Adipose tissue (tissue), 3 donors: ENCODE data around the gene CCNE1. TPM values are rescaled to one million over a fixed set of nuclear protein-coding genes. Genes with fewer than 3 reads are reported as not detected.
"Not testable (repeated sequence)": the region's sequence is repeated elsewhere in the genome, so short reads cannot be mapped to it uniquely, and the experiment has no call there.

Experiments
- H3K27ac ChIP-seq: one replicate; pipeline ENCODE4 v1.5.1; 2013; ENCODE audit warnings: low read depth, low read length
- WGBS, 3 donors: extraction: QIAGEN DNeasy Blood & Tissue Kit; methylation state at CpG; one replicate each; pipeline ENCODE4 v1.1.7; 2013; 5-methylcytosine and 5-hydroxymethylcytosine counted together
- polyA plus RNA-seq, 3 donors: library from polyadenylated mRNA; stranded (reverse); fragments of 200-250 nt; gene quantifications; one replicate each; pipeline ENCODE4 v1.2.3, GENCODE V29; 2013
- donor health status: healthy with polysubstance abuse.
- donor health status: Bipolar disorder and iron deficiency.
- donor health status: healthy.

The CCNE1 gene
- polyA plus RNA-seq, 3 donors: 0.54 to 3.6 (median 1.0) TPM

- no peak overlapping the region for H3K27ac ChIP-seq
- WGBS, 3 donors: 77 to 88% (median 77%) methylated on average over 1 of the region's 1 CpG
These were observed 27.1 kb upstream of the CCNE1 start for GRCh38 chr19:29784598-29785223.

- H3K27ac ChIP-seq: no peak overlapping the region
- WGBS, 3 donors: 87 to 90% (median 87%) methylated on average over 5 of the region's 5 CpGs
These were observed 26.4 kb upstream of the CCNE1 start for GRCh38 chr19:29785360-29785759.

GRCh38 chr19:29785955-29786589 is 25.7 kb upstream of the CCNE1 start:
- WGBS, 3 donors: 60 to 76% (median 67%) methylated on average over 5 of the region's 5 CpGs
- no peak overlapping the region for H3K27ac ChIP-seq

GRCh38 chr19:29787281-29787680 is 24.5 kb upstream of the CCNE1 start:
- WGBS, 3 donors: 75 to 78% (median 76%) methylated on average over 4 of the region's 4 CpGs
- H3K27ac ChIP-seq: no peak overlapping the region

DNA sequence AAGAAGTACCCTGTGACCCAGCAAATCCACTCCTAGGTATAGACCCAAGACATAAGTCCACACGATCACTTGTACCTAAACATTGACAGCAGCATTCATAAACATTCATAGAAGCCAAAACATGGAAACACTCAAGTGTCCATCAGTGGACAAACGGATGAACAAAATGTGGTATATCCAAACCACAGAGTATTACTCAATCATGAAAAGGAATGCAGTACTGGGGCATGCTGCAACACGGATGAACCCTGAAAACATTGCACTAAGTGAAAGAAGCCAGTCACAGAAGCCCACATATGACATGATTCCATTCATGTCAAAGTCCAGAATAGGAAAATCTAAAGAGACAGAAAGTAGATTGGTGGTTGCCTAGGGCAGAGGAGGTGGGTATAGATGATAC is 22.8 kb upstream of the CCNE1 start:
- H3K27ac ChIP-seq: no peak overlapping the region
- 61 to 89% (median 82%) methylated on average over 3 of the region's 3 CpGs for WGBS, 3 donors

DNA sequence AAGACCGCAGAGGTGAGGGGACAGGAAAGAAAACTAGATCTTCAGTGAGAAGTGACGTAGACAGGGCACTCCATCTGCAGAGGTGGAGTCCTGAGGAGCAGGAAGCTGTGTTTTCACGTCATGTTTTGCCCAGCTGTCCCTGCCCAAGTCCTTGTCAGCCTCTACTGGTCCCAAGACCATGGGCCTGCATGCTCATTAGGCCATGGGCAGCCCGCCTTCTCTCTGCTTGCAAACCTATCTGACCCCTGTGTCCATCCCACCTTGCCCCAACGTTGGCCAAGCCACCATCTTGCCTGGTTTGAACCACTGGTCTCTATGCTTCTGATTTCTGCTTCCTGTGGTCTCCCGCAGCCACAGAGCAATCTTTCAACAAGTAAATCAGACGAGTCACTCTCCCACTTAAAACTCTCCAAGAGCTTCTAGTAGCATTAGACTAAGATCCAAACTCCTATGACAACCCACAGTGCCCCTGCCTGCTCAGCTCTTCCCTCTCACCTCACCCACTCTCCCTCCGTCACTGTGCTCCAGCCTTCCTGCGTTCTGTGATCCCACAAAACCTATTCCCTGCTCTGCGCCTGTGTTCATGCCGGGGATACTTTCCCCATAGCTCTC is 18.6 kb upstream of the CCNE1 start:
- 78 to 90% (median 81%) methylated on average over 11 of the region's 11 CpGs for WGBS, 3 donors

GRCh38 chr19:29794490-29794889 is 17.3 kb upstream of the CCNE1 start:
- WGBS, 3 donors: 91 to 96% (median 94%) methylated on average over 7 of the region's 7 CpGs

More for the DNA sequence above, 18.6 kb upstream of the CCNE1 start:
- H3K27ac ChIP-seq: no peak overlapping the region

DNA sequence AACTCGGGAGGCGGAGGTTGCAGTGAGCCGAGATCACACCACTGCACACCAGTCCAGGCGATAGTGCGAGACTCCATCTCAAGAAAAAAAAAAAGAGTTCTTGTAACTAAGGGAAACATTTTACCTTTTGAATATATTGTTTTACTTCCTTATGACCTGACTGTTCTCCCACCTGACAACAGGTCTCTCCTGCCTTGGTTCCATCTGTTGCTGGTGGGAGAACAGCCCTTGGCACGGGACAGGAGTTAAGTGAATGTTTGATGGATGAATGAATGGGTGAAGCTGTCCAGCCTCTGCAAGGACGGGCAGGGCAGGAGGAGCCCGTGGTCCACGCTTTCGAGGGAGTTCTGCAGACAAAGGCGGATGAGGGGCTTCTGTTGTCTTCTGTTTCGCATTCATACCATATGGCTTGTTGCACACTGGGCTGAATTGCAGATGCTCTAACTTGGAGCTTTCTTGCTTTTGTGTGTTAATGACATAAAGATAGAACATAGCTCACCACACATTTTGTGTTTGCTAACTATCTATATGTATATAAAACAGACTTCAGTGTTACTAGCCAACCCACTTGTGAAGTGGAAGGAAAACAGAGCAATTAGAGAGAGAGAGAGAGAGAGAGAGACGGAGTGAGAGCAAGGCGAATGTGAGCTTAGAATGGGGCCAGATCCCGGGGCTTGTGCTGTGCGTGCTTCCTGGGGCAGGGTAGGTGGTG is 16.2 kb upstream of the CCNE1 start:
- H3K27ac ChIP-seq: no peak overlapping the region
- 77 to 86% (median 80%) methylated on average over 16 of the region's 16 CpGs for WGBS, 3 donors

More at GRCh38 chr19:29794490-29794889, 17.3 kb upstream of the CCNE1 start:
- H3K27ac ChIP-seq: not testable (repeated sequence)

DNA sequence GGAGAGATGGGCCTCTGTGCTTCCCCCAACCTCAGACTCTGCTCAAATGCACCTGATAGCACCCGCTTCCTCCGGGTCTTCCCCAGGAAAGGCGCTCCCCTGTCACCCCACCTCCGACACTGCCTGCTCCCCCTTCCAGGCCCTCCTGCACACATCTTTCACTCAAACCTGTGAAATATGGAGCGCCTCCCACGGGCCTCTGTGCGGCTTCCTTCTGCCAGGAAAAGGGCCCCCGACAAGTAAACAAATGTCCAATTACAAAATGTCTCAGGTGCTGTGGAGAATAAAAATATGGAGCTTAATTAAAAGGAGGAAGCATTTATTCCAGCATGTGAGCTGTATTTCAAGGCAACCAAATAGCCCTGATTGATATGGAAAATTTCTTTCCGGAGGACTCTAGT is 15.6 kb upstream of the CCNE1 start:
- no peak overlapping the region for H3K27ac ChIP-seq
- WGBS, 3 donors: 39 to 46% (median 39%) methylated on average over 9 of the region's 9 CpGs

DNA sequence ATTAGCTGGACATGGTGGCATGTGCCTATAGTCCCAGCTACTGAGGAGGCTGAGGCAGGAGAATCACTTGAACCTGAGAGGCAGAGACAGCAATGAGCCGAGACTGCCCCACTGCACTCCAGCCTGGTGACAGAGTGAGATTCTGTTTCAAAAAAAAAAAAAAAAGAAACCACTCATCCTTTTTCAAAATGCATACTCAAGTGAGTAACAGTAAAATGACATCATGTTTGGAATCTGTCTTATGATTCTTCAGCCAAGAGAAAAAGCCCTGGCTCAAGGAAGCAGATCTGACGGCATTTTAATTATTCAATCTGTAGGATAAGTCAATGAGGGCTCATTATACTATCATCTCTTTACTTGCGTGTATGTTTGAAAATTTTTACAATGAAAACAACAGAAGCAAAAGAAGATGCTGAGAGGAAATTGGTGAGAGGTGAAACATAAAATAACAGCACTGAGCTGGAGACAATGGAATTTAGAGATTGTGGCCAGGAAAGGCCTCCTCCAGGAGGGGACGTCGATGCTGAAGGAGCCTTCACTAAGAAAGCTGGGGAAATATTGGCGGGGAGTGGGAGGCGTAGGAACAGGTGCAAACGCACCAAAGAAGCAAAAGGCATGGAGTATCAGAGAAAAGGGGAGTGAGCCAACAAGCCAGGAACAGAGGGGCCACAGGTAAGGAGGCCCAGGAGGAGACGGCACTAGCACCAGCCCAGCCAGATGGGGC is 12.9 kb upstream of the CCNE1 start:
- WGBS, 3 donors: 55 to 85% (median 68%) methylated on average over 9 of the region's 9 CpGs
- H3K27ac ChIP-seq: no peak overlapping the region

GRCh38 chr19:29800100-29800825 is 11.5 kb upstream of the CCNE1 start:
- H3K27ac ChIP-seq: no peak overlapping the region
- 68 to 79% (median 71%) methylated on average over 12 of the region's 12 CpGs for WGBS, 3 donors

GRCh38 chr19:29803951-29804350 is 7.8 kb upstream of the CCNE1 start:
- WGBS, 3 donors: 92 to 93% (median 92%) methylated on average over 13 of the region's 13 CpGs

GRCh38 chr19:29804493-29804892 is 7.3 kb upstream of the CCNE1 start:
- WGBS, 3 donors: 62 to 69% (median 66%) methylated on average over 3 of the region's 3 CpGs
- no peak overlapping the region for H3K27ac ChIP-seq

More at GRCh38 chr19:29803951-29804350, 7.8 kb upstream of the CCNE1 start:
- H3K27ac ChIP-seq: not testable (repeated sequence)

DNA sequence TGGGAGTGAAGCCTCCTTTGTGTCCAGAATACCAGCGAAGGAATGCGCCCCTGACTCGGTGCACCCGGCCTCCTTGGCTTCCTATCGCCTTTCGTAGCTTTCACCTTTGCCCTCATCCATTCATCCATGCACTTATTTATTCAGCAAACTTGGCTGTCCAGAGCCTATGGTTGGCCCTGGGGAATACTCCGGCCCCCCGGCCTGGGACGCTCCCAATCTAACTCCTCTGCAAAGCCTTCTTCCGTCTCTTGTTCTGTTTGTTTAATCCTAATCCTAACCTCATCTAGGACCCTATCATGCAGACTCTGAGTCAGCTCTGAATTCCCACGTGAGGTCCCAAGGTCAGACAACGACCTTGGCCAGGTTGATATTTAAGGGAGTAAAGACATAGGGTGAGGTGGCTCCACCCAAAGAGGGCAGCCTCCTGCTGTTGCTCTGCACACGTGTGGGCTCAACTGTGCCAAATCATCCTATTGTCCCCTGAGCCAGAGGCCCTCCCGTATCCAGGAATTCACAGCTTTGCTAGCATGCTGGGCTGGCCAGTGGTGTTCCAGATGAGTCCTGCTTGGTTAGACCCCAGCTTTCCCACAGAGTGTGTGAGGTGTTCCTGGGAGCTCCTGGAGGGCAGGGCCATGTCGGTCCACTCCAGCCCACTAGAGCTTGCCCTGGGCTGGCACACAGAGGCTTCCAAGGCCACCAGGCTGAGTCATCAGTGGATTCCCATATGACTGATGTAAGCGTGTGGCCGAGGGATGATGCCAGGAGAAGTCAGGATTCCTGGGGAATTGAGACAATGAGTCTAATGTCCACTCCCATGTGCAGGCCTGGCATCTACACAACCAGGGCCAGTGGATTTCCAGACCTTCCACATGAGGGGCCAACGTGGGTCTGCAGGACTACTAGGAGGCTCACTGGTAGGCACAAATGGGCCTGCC is 6.5 kb upstream of the CCNE1 start:
- WGBS, 3 donors: 47 to 69% (median 61%) methylated on average over 18 of the region's 18 CpGs
- H3K27ac ChIP-seq: no peak overlapping the region

DNA sequence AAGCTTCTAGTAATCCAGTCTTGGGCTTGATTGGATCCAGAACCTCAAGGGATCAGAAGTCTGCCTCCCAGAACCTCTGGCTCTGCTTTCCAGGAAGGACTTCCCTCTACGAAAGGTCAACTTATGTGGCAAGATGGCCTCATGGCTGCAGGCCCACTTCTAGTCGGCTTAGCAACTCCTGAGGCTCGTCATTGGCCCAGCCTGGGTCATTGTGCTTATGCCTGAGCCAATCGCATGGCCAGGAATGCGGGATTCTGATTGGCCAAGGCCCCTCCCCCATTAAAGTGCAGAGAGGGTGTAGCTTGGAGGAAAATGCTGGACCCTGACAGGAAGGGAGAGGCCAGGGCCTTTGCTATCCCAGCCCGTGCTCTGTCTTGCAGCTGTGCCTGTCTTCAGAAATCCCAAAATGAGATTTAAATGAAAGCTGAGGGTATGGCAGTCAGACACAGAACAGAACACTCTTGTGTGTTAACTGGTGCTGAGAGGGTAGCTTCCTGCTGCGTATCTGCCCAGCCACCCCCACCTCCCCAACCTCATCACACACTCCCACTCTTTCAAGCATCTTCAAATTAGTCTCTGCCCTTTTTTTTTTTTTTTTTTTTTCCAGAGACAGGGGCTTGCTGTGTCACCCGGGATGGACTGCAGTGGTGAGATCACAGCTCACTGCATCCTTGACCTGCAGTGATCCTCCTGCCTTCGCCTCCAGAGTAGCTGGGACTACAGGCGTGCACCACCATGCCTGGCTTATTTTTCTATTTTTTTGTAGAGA is 5.5 kb upstream of the CCNE1 start:
- H3K27ac ChIP-seq: no peak overlapping the region
- WGBS, 3 donors: 66 to 80% (median 69%) methylated on average over 10 of the region's 10 CpGs

- 88 to 93% (median 92%) methylated on average over 6 of the region's 6 CpGs for WGBS, 3 donors
- H3K27ac ChIP-seq: no peak overlapping the region
These were observed 4.6 kb upstream of the CCNE1 start for GRCh38 chr19:29807178-29807577.
